Measurements from ENCODE around the gene NAA10. TPM values are rescaled to one million over a fixed set of nuclear protein-coding genes. Genes with fewer than 3 reads are reported as not detected.

NAA10 gene
- total RNA-seq, 1 donor from 2014 or later, result 120 TPM

GRCh38 chrX:153948847-153949805, 14.3 kb upstream of the NAA10 start:
- no peak for DNase-seq (ENCODE audit: low read depth)

- no peak for DNase-seq (ENCODE audit: low read depth)
These were observed 13.2 kb upstream of the NAA10 start for GRCh38 chrX:153948002-153948466.

GRCh38 chrX:153947009-153947769, 12.4 kb upstream of the NAA10 start:
- peak; percentile 70 for DNase-seq (ENCODE audit: low read depth)

GRCh38 chrX:153945956-153946943, 11.4 kb upstream of the NAA10 start:
- peak; percentile 3 for DNase-seq (ENCODE audit: low read depth)

- DNase-seq (ENCODE audit: low read depth), result no peak
These were observed 9.9 kb upstream of the NAA10 start for GRCh38 chrX:153944800-153945150.

- no peak for DNase-seq (ENCODE audit: low read depth)
These were observed 9.4 kb upstream of the NAA10 start, which contains the start of gene RENBP for GRCh38 chrX:153944140-153944799. Gene RENBP (minus strand): TSS chrX:153944643. CDS start chrX:153944610, 33 bp downstream.

- no peak for DNase-seq (ENCODE audit: low read depth)
These were observed 6.8 kb upstream of the NAA10 start for GRCh38 chrX:153941336-153942252.

GRCh38 chrX:153939573-153939972, 4.7 kb upstream of the NAA10 start:
- peak; percentile 11 for DNase-seq (ENCODE audit: low read depth)

GRCh38 chrX:153938226-153938786, 3.5 kb upstream of the NAA10 start:
- no peak for DNase-seq (ENCODE audit: low read depth)

GRCh38 chrX:153937056-153937455, 2.2 kb upstream of the NAA10 start:
- DNase-seq (ENCODE audit: low read depth), result no peak

GRCh38 chrX:153935326-153935851, 552 bp upstream of the NAA10 start:
- DNase-seq (ENCODE audit: low read depth), result no peak

GRCh38 chrX:153934148-153934761, 582 bp downstream of the NAA10 start:
- no peak for DNase-seq (ENCODE audit: low read depth)

- DNase-seq (ENCODE audit: low read depth), result peak; percentile 27
These were observed 1.1 kb downstream of the NAA10 start for GRCh38 chrX:153933748-153934147.

- DNase-seq (ENCODE audit: low read depth), result no peak
These were observed 2.5 kb downstream of the NAA10 start for GRCh38 chrX:153932220-153932915.

- DNase-seq (ENCODE audit: low read depth), result no peak
These were observed 3.1 kb downstream of the NAA10 start for GRCh38 chrX:153931748-153932147.

- no peak for DNase-seq (ENCODE audit: low read depth)
These were observed 3.7 kb downstream of the NAA10 start for GRCh38 chrX:153931151-153931550.

Measured in myocyte (in vitro differentiated cells).